RWPE1 (cell line): ENCODE data around the gene DNHD1.

Experiments
- CTCF ChIA-PET: fragments of 350-600 bp; sonication (Branson Sonifier 250); formaldehyde crosslinking; extraction: SDS; loops from one replicate; lab custom pipeline; 2021; lab: Yijun Ruan, JAX
- POLR2A ChIA-PET: fragments of 400-600 bp; formaldehyde crosslinking; extraction: SDS; loops from one replicate; lab custom pipeline; 2020; ENCODE audit warnings: antibody characterized with exemption; ENCODE audit not compliant: low non-redundant PET; lab: Yijun Ruan, JAX
- DNase-seq: peaks from one replicate; pipeline ENCODE4 v3.0.0; 2012; ENCODE audit warnings: low spot score
- H3K27ac ChIP-seq: fragments of 450-650 bp; 2 replicates; pipeline ENCODE4 v1.5.1; 2017
- TF ChIP-seq, protein P1 (sequence below): fragments of 450-650 bp; conservative IDR thresholded peaks from 2 replicates; pipeline ENCODE4 v1.5.1; 2017; ENCODE audit warnings: low read depth, mild to moderate bottlenecking

Gene DNHD1

GRCh38 chr11:6476571-6476970 lies 20.5 kb upstream of the DNHD1 start:
- POLR2A ChIA-PET: no interaction called here

GRCh38 chr11:6480299-6480914 lies 16.7 kb upstream of the DNHD1 start:
- ChIA-PET POLR2A (no interaction called here), CTCF (no interaction called here)
- no peak for DNase-seq
- TF ChIP-seq, protein P1, sequence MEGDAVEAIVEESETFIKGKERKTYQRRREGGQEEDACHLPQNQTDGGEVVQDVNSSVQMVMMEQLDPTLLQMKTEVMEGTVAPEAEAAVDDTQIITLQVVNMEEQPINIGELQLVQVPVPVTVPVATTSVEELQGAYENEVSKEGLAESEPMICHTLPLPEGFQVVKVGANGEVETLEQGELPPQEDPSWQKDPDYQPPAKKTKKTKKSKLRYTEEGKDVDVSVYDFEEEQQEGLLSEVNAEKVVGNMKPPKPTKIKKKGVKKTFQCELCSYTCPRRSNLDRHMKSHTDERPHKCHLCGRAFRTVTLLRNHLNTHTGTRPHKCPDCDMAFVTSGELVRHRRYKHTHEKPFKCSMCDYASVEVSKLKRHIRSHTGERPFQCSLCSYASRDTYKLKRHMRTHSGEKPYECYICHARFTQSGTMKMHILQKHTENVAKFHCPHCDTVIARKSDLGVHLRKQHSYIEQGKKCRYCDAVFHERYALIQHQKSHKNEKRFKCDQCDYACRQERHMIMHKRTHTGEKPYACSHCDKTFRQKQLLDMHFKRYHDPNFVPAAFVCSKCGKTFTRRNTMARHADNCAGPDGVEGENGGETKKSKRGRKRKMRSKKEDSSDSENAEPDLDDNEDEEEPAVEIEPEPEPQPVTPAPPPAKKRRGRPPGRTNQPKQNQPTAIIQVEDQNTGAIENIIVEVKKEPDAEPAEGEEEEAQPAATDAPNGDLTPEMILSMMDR: no peak
- peak overlapping the region; percentile 83 for H3K27ac ChIP-seq

More at GRCh38 chr11:6476571-6476970, 20.5 kb upstream of the DNHD1 start:
- TF ChIP-seq, protein P1: no peak
- CTCF ChIA-PET: no interaction called here
- DNase-seq: no peak
- H3K27ac ChIP-seq: peak overlapping the region; percentile 86

- TF ChIP-seq, protein P1: no peak
- peak; percentile 97 for DNase-seq
- H3K27ac ChIP-seq: peak within 1 kb of the TSS; percentile 83
- ChIA-PET CTCF (interaction anchor here (0.6 kb wide), 1 partner anchor 1774 kb away, joined by 3 read pairs; no protein-coding TSS in a partner anchor), POLR2A (interaction anchor here (0.6 to 0.9 kb wide), 2 partner anchors 20 to 122 kb away, joined by 3 to 4 read pairs; partner anchors contain the start of genes ILK and RRP8)
Measured at GRCh38 chr11:6481012-6481923, 15.8 kb upstream of the DNHD1 start, which contains the start of the genes ARFIP2 and TIMM10B. ARFIP2 (minus strand) TSS chr11:6481331; CDS start chr11:6480421, 910 bp downstream. TIMM10B (plus strand) TSS chr11:6481501; CDS start chr11:6481517, 16 bp downstream.

DNA sequence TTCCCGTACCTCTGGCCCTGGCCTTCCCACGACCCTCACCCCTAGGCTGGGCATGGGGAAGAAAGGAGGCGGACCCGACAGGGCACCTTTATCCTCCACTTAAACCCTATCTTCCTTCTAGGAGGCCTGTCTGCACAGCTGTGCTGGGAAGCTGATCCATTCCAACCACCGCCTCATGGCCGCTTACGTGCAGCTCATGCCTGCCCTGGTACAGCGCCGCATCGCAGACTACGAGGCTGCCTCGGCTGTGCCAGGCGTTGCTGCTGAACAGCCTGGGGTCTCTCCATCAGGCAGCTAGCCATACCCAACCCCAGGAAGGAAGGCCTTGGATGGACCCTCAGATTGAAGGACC lies 15.2 kb upstream of the DNHD1 start:
- no peak for DNase-seq
- CTCF ChIA-PET: no interaction called here
- H3K27ac ChIP-seq: peak overlapping the region; percentile 83
- TF ChIP-seq, protein P1: no peak
- POLR2A ChIA-PET: no interaction called here

DNA sequence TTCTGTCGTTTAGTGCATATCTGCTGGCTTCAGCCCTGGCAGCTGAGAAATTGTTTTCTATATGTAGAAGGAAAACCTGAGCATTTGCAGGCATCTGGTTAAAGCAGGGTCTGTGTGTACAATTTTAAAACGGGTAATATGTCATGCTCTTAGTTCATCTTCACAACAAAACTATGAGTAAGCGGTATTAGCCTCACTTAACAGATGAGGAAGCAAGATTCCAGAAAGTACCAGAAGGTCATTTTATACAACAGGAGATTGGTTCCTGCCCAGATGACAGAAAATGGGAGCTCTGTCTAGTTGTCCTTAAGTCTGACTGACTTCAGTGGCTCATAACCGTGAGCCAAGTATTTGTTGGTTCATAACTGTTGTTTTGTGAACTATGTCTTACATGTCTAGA lies 14.6 kb upstream of the DNHD1 start:
- ChIA-PET CTCF (no interaction called here), POLR2A (no interaction called here)
- TF ChIP-seq, protein P1: no peak
- no peak for DNase-seq
- no peak overlapping the region for H3K27ac ChIP-seq

- TF ChIP-seq, protein P1: no peak
- ChIA-PET POLR2A (no interaction called here), CTCF (no interaction called here)
- no peak for DNase-seq
- H3K27ac ChIP-seq: no peak overlapping the region
Measured at GRCh38 chr11:6483015-6483414, 14.1 kb upstream of the DNHD1 start.
